ENCODE measurements around the gene EPHB2. TPM values are rescaled to one million over a fixed set of nuclear protein-coding genes. Genes with fewer than 3 reads are reported as not detected.
A peak's percentile ranks its signal among the peaks of the same experiment; 100 is the strongest.

The EPHB2 gene
- total and polyA plus RNA-seq, 2 donors (not counting 3 experiments of a cell fraction or from before 2014, with no cell fraction given): 50.8 to 69.1 TPM

GRCh38 chr1:22688466-22688865 lies 22.2 kb upstream of the EPHB2 start:
- Histone ChIP-seq H3K79me2 (ENCODE audit: control insufficient read depth, insufficient read depth, low read length) (no peaks in the 10 kb centered on the region), H3K9ac (replicated peaks; ENCODE audit: extremely low read depth, insufficient read depth, low read length) (no peak overlapping the region), H3K27ac (ENCODE audit: insufficient read depth, low read depth, low read length) (no peak overlapping the region), H3K9me3 (replicated peaks; ENCODE audit: control insufficient read depth, insufficient read depth, low read length) (no peaks in the 10 kb centered on the region), H2AFZ (ENCODE audit: low read depth, low read length) (no peak overlapping the region), H3K9me1 (replicated peaks; ENCODE audit: control insufficient read depth, extremely low read depth, insufficient read depth, low read length) (no peaks in the 10 kb centered on the region), H3K4me1 (ENCODE audit: control insufficient read depth, extremely low read depth, insufficient read depth, low read length) (peaks cover 6% of the 10 kb centered on the region), H3K4me2 (ENCODE audit: insufficient read depth, low read length) (no peak overlapping the region), H4K20me1 (replicated peaks; ENCODE audit: control insufficient read depth, extremely low read depth, insufficient read depth, low read length) (no peaks in the 10 kb centered on the region), H3K4me3 (replicated peaks in 1 of 3; ENCODE audit: insufficient read depth in 1 of 3, low read depth in 1 of 3, low read length in 3 of 3) (no peak overlapping the region), H3K27me3 (ENCODE audit: control insufficient read depth in 2 of 2, insufficient read depth in 2 of 2, low read length in 2 of 2) (peaks cover 3 to 4% of the 10 kb centered on the region in 2 experiments), H3K36me3 (ENCODE audit: control insufficient read depth in 2 of 2, extremely low read depth in 1 of 2, insufficient read depth in 2 of 2, low read length in 2 of 2) (no peaks in the 10 kb centered on the region)
- DNase-seq (ENCODE audit: low read depth, low spot score): no peak
- ChIA-PET CTCF (interaction anchor here (1.2 to 1.7 kb wide), 4 partner anchors 14 to 242 kb away, joined by 4 to 9 read pairs (median 4); no protein-coding TSS in a partner anchor), POLR2A (no interaction called here)
- BruUV-seq (replicated peaks): no TSS peak
- peak; percentile 59 for FAIRE-seq
- TF ChIP-seq, protein P1, sequence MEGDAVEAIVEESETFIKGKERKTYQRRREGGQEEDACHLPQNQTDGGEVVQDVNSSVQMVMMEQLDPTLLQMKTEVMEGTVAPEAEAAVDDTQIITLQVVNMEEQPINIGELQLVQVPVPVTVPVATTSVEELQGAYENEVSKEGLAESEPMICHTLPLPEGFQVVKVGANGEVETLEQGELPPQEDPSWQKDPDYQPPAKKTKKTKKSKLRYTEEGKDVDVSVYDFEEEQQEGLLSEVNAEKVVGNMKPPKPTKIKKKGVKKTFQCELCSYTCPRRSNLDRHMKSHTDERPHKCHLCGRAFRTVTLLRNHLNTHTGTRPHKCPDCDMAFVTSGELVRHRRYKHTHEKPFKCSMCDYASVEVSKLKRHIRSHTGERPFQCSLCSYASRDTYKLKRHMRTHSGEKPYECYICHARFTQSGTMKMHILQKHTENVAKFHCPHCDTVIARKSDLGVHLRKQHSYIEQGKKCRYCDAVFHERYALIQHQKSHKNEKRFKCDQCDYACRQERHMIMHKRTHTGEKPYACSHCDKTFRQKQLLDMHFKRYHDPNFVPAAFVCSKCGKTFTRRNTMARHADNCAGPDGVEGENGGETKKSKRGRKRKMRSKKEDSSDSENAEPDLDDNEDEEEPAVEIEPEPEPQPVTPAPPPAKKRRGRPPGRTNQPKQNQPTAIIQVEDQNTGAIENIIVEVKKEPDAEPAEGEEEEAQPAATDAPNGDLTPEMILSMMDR (IDR thresholded peaks at IDR 0.05; ENCODE audit: extremely low read depth in 1 of 2, insufficient read depth in 1 of 2, low read depth in 1 of 2, low read length in 2 of 2): no peak
- no peak for TF ChIP-seq JUN (IDR thresholded peaks at IDR 0.05; ENCODE audit: borderline replicate concordance, insufficient read depth, insufficient read length, low read depth)
- no peak for TF ChIP-seq MAX (IDR thresholded peaks at IDR 0.05; ENCODE audit: insufficient read depth, insufficient read length)
- TF ChIP-seq POLR2A (IDR thresholded peaks at IDR 0.05; ENCODE audit: low read depth, low read length): no peak
- no peak for TF ChIP-seq EZH2 (IDR thresholded peaks at IDR 0.05; ENCODE audit: borderline replicate concordance, low read depth, low read length, severe bottlenecking)
- TF ChIP-seq POLR2AphosphoS5 (IDR thresholded peaks at IDR 0.05; ENCODE audit: insufficient read depth, low read depth, low read length): no peak
- no peak for TF ChIP-seq GATA2 (IDR thresholded peaks at IDR 0.05; ENCODE audit: insufficient read depth, insufficient read length, low read depth, low read length)
- no peak for TF ChIP-seq MYC (IDR thresholded peaks at IDR 0.05; ENCODE audit: low read depth, low read length)
- TF ChIP-seq FOS (IDR thresholded peaks at IDR 0.05; ENCODE audit: borderline replicate concordance, insufficient read depth, low read length): no peak
- dilution Hi-C loops (cut with MboI; ENCODE audit: extremely low pct_ligation_motif_present, low sequenced_read_pairs): no loop called here
- intact Hi-C loops (cut with micrococcal nuclease): no loop called here
